22Rv1 (cell line): ENCODE measurements around the gene POU2F2.

Source experiments
- H3K27ac ChIP-seq: fragments of 450-650 bp; 2 replicates; pipeline ENCODE4 v1.5.1; 2017
- CTCF ChIP-seq: fragments of 450-650 bp; IDR thresholded peaks from 2 replicates; pipeline ENCODE4 v1.5.1; 2017; ENCODE audit warnings: mild to moderate bottlenecking
- ZFX ChIP-seq: fragments of 450-650 bp; IDR thresholded peaks from 2 replicates; pipeline ENCODE4 v1.6.1; 2017; ENCODE audit warnings: antibody characterized with exemption, borderline replicate concordance

POU2F2 gene

GRCh38 chr19:42065511-42065910 lies 66.7 kb downstream of the POU2F2 start:
- H3K27ac ChIP-seq = no peak overlapping the region
- TF ChIP-seq ZFX (no peak), CTCF (no peak)

- no peak for TF ChIP-seq CTCF
- TF ChIP-seq ZFX = no peak
- no peak overlapping the region for H3K27ac ChIP-seq
Measured at GRCh38 chr19:42065051-42065450, 67.2 kb downstream of the POU2F2 start.

GRCh38 chr19:42064432-42064831 lies 67.8 kb downstream of the POU2F2 start:
- no peak overlapping the region for H3K27ac ChIP-seq
- TF ChIP-seq ZFX = no peak

- H3K27ac ChIP-seq = no peak overlapping the region
- TF ChIP-seq CTCF (no peak), ZFX (no peak)
Measured at GRCh38 chr19:42062381-42062780, 69.9 kb downstream of the POU2F2 start.

GRCh38 chr19:42060117-42060516 lies 72.1 kb downstream of the POU2F2 start:
- TF ChIP-seq ZFX (no peak), CTCF (no peak)
- no peak overlapping the region for H3K27ac ChIP-seq

- TF ChIP-seq ZFX = no peak
- TF ChIP-seq CTCF = no peak
- no peak overlapping the region for H3K27ac ChIP-seq
Measured at GRCh38 chr19:42059196-42059595, 73.0 kb downstream of the POU2F2 start.

- TF ChIP-seq CTCF = no peak
- no peak for TF ChIP-seq ZFX
- H3K27ac ChIP-seq = no peak overlapping the region
Measured at GRCh38 chr19:42057846-42058245, 74.4 kb downstream of the POU2F2 start.

- H3K27ac ChIP-seq = no peak overlapping the region
- TF ChIP-seq CTCF = no peak
Measured at GRCh38 chr19:42054205-42054604, 78.0 kb downstream of the POU2F2 start.
